Pulmonary artery endothelial cell (primary cell): Measurements from ENCODE around the gene STK40. TPM values are rescaled to one million over a fixed set of nuclear protein-coding genes. Genes with fewer than 3 reads are reported as not detected.

Experiments
- DNase-seq: peaks from one replicate; pipeline ENCODE4 v3.0.0-alpha.2; 2011; ENCODE audit warnings: low read depth, low spot score
- total RNA-seq: library from RNA; depleted of rRNA; stranded (reverse); fragments of >200 nt; gene quantifications from 2 replicates; pipeline ENCODE4 v1.2.3, GENCODE V29; 2014

Gene STK40
- total RNA-seq, 1 donor from 2014 or later, result 13.3 TPM

DNA sequence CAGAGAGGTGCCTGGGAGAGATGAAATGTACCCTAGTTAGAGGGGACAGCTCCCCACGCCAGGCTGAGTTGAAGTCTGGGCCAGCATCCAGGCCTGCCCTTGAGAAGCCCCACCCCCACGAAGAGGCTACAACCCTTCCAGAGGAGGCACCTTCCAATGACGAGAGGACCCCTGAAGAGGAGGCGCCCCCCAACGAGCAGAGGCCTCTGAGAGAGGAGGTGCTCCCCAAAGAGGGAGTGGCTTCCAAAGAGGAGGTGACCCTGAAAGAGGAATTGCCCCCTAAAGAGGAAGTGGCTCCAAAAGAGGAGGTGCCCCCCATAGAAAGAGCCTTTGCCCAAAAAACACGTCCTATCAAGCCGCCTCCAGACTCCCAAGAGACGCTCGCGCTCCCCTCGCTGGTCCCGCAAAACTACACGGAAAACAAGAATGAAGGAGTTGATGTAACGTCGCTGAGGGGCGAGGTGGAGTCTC lies 65.4 kb downstream of the STK40 start:
- no peak for DNase-seq

DNA sequence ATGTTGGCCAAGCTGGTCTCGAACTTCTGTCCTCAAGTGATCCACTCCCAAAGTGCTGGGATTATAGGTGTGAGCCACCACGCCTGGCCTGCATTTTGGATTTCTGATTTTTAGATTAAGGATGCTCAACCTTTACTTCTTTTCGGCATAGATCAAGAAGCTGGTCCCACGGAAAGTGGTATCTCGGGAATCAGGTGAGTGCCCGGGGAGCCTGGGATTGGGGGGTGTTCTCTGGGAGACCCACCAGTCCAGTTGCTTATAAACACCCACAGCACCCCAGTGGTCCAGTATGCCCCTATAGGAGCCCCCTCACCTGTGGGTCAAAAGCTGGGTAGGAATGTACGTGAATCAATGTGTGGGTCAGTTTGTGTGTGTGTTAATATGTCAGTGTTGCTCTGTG lies 76.3 kb downstream of the STK40 start:
- no peak for DNase-seq

DNA sequence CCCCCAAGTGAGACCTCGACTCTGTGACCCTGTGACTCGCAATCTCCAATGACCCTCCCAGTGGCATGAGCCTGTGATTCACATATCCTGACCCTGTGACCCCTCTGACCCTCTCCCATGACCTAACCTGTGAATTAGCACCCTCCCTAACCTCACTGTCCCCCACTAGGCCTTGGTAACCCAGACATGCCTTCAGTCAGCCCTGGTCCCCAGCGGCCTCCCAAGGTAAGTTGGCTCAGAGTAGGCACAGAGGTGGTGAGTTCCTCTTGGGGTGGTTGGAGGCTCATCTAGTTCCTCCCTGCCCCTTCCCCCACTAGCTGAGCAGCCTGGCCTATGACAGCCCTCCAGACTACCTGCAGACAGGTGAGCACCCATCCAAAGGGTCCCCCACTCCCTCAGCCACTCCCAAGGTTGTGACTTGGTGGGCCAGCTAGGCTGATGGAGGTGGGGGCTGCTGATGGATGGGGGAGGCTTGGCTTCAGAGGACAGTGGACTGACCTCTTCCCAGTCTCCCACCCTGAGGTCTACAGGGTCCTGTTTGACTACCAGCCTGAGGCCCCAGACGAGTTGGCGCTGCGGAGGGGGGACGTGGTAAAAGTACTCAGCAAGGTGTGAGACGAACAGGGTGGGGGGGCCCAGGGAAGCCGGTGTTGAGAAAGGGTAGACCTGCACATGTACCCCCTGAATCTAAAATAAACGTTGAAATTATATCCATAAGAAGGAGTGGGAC lies 78.0 kb downstream of the STK40 start:
- DNase-seq, result no peak

DNA sequence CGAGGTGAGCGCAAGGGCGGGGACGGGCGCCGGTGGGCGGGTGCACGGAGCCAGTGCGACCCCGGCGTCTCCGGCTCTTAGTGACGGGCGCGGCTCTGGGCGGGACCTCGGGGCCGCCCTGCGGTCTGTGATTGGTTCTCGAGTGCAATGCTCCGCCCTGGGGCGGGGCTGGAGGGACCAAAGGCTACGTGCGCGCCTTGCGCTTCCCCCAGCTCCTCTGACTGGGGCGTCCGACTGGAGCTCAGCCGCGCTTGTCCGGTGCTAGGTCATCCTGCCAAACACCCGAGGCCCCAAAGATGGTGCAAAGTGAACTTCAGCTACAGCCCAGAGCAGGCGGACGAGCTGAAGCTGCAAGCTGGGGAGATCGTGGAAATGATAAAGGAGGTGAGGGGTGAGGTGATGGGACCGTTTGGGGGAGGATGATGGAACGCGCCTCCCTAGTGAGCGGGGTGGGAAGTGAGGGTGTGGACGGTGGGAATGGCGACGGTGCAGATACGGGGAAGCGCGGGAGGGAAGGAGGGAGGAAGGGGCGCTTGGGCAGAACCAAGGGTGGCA lies 78.7 kb downstream of the STK40 start:
- peak; percentile 66 for DNase-seq

DNA sequence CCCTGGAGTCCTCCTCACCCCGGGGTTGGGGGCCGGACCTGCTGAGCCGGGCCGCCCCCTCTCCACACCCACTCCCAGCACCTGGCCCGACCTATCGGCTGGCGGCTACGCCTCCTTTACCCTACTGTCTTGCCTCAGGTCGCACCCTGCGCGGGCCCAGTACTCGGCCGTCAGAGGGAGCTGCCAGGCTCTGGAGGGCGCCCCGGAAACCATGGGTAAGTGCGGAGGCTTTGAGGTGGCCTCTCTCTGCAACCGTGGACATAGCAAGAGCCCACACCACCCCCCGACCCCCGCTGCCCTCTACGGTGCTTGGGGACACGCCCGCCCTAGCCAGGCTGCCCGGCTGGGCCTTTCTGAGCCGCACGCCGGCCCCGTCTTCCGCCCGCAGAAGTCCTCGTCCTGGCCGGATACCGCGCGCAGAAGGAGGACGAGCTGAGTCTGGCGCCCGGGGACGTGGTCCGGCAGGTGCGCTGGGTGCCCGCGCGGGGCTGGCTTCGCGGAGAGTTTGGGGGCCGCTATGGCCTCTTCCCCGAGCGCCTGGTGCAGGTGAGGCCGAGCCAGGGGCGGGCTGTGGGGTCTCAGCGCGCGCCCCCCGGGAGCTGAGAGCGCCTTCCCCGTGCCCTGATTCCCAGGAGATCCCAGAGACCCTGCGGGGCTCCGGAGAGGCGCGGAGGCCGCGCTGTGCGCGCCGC lies 79.4 kb downstream of the STK40 start, which contains the start of gene SH3D21:
SH3D21 (plus strand) TSS at position 159 of the 692 bp plus-strand sequence; CDS start at position 212, 53 bp downstream.
- no peak for DNase-seq

DNA sequence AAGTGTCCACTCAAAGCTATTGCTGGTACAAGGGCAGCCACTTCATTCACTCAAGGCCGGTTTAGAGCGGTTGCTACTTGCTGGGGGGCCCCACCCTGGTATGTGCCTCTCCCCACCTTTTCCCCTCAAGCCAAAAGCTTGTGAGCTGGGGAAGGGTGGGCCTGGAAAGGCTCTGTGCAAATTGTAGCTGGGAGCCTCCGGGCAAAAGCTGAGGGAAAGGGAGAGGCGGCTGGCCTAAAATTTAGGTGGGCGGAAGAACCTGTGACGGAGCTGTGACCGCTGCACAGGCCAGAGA lies 79.9 kb downstream of the STK40 start:
- DNase-seq, result no peak

DNA sequence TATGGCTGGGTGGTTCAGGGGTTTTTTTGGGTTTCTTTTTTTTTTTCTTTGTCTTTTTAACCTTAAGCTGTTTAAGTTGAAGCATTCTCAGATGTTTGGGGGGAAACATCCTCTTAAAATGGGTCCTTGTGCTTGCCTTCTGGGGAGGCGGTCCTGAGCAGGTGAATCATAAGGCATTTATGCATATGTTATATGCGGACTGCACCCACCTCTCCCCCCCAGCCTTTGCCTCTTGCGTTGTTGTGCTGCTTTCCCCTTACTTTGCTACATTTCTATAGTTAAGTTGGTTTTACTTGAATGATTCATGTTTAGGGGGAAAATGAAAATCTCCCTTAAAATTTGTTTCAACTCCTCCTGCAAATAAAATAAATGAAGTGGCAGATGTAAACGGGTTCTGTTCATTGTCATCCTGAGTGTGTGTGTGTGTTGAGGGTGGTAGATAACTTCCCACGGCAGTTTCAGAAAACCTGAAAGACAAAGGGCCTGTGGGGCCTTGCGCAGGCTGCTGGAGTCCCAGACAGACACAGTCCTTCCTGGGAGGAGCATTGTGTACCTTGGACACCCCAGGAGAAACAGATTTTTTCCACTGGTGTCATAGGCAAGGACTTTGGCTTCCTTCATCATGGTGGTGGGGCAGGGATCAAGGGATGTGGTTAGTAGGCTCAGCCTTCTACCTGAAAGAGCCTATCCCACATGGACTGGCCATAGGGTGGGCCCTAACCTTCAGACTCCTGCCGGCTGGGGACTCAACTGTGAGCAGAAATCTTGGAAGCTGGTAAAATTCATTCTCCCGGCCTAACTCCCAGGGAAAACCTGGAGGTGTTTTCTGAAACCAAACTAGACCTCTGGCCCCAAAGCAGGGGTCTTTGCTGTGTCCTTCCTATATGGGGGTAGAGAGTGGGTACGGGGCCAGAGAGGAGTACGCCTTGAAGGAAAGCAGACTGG lies 80.5 kb downstream of the STK40 start:
- no peak for DNase-seq

DNA sequence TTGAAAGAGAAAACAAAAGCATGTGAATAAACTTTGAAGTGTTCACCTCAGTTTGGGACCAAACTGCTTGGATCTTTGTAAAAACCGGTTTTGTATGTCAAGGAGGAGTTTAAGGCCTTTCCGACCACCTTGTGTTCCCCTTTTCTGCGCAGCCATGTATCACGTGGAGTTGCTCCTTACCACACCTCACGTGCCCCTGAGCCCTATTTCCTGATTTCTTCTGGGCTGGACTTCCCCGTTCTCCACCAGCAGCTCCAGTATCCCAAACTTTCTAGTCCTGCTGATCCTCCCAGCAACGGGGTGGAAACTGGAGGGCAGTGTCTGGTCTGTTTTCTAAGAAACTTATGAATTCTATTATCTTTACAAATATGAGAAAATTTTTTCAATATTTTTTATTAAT lies 81.2 kb downstream of the STK40 start:
- DNase-seq, result no peak

DNA sequence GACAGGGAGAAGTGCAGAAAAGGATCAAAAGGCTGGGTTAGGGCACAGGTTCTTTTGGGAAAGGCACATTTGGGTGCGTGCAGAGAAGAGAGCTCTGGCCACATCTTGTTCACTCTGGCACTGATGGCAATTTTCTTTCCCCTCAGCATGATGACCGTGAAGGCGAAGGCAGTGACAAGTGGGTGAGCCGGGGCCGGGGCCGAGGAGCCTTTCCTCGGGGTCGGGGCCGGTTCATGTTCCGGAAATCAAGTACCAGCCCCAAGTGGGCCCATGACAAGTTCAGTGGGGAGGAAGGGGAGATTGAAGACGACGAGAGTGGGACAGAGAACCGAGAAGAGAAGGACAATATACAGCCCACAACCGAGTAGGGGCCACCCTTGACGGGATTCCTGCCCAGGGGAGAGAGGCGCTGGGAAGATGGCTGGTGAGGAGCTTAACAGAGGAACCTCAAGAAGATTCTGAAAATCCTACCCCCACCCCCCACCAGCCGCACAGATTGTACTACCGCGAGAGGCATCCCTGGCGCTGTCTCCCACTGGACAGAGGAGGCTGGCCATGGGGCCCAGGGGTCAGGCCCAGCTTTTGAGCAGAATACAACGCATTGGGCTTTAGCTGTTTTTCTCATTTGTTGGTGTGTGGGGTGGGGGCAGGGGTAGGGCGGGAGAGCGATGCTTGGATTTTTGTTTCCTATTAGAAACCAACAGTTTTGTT lies 81.9 kb downstream of the STK40 start:
- no peak for DNase-seq

DNA sequence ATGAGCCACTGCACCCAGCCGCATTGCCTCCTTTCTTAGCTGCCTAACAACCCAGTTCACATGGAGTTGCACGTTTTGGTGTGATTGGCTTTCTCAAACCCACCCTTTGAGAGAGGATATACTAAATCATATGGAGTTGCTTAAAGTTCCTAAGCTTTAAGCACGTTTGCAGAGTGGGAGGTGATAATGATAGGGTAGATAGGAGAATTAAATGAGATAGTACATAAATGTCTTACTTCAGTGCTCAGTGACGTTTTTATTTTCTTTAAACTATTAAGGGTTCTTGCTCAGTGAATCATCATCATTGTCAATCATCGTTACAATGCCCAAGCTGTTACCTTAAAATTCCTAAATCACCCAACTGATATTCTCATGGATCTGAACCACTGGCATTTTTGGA lies 82.5 kb downstream of the STK40 start:
- DNase-seq, result no peak

DNA sequence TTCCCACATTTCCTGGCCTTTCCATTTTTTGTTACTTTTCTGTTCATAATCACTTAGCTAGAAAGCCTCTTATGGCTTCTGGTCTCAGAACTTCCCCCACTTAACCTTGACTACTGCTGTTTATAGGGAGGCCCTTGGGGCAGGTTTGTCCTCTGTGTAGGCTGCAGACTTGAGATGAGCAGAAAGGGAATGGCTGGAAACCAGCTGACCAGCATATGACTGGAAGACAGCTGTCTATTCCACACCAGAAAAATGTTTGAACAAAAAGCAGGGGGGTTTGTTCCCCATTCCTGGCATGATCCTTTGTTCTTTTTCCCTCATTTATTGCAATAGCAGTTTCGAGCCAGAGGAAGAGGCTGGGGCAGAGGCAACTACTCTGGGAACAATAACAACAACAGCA lies 84.5 kb downstream of the STK40 start:
- DNase-seq, result no peak

DNA sequence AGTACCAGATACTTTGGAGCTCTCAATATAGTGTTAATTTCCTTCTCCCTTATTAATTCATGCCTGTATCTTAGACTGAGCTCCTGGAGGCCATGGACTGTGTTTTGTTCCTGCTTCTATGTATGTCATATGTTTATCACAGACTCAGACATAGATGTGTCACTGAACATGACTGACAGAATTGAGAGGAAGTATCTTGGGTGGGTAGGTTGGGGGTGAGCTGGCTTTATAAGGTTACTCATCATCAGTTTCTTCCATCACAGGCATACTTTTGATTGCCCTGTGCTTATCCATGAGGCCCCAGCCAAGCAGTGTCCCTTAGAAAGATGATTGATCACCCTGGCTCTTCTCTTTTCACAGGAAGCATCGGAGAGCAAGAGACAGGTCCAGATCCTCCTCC lies 85.2 kb downstream of the STK40 start:
- DNase-seq, result no peak

DNA sequence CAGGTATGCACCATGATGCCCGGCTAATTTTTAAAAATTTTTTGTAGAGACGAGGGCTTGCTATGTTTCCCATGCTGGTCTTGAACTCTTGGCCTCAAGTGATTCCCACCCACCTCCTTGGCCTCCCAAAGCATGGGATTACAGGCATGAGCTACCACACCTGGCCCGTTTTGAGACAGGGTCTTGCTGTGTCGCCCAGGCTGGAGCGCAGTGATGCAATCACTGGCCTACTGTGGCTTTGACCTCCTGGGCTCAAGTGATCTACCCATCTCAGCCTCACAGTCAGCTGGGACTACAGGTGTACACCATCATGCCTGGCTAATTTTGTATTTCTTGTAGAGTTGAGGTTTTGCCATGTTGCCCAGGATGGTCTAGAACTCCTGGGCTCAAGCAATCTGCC lies 87.1 kb downstream of the STK40 start:
- no peak for DNase-seq

DNA sequence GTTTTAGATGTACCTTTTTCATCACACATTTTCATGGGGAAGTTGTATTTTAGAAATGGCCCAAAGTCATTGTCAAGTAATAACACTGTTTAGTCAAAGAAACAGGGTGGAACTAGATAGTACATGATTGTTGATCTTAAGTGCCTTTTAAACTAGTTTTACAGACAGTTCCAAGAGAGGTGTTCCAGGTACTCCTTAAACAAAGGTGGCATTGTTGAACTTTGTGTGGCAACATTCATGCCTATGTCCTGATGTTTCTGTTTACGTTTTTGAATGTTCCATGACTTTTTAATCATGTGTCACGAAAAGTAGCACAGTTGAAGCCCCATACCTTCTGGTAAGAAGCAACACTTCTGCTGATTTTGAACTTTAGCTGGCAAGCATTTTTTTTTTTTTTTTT lies 88.7 kb downstream of the STK40 start:
- no peak for DNase-seq

DNA sequence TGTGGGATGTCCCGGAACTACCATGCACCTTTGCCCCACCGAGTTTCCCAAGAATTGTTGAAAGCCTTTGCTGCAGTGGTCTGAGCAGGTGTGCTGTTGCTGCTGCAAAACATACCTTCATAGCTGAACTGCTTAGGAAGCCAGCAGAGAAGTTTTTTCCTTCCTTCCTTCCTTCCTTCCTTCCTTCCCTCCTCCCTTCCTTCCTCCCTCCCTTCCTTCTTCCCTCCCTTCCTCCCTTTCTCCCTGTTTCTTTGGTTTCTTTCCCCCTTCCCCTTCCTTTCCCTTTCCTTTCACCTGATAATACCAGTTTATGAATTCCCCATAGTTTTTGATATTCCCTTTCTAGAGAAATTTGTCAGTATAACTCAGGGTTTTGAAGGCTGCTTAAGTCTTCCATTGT lies 90.3 kb downstream of the STK40 start:
- DNase-seq, result no peak

Other genes starting within 250 kb of the STK40 start
- 106 and 117 TPM in 2 replicates for gene TRAPPC3, start 236.4 kb downstream of the STK40 start, total RNA-seq
- 77.1 and 91.4 TPM in 2 replicates for gene MAP7D1, start 229.8 kb downstream of the STK40 start, total RNA-seq
- gene THRAP3, start 161.5 kb downstream of the STK40 start, total RNA-seq, result 152 and 167 TPM in 2 replicates
- gene SH3D21, start 79.6 kb downstream of the STK40 start, total RNA-seq, result 1.1 TPM in 2 replicates
- gene EVA1B, start 62.3 kb downstream of the STK40 start, total RNA-seq, result 108 and 133 TPM in 2 replicates
- gene LSM10, start 12.0 kb upstream of the STK40 start, total RNA-seq, result 12.3 and 13.6 TPM in 2 replicates
- gene OSCP1, start 64.5 kb upstream of the STK40 start, total RNA-seq, result 4.5 and 7.2 TPM in 2 replicates
- gene MRPS15, start 78.5 kb upstream of the STK40 start, total RNA-seq, result 92.1 and 102 TPM in 2 replicates
- not detected in 2 replicates for gene CSF3R, start 97.0 kb upstream of the STK40 start, total RNA-seq